Measurements from ENCODE around the gene UGT3A2. TPM values are rescaled to one million over a fixed set of nuclear protein-coding genes. Genes with fewer than 3 reads are reported as not detected.
"Not testable (repeated sequence)": the region's sequence is repeated elsewhere in the genome, so short reads cannot be mapped to it uniquely, and the experiment has no call there.

The UGT3A2 gene
- total RNA-seq, 4 donors from 2014 or later = not detected

DNA sequence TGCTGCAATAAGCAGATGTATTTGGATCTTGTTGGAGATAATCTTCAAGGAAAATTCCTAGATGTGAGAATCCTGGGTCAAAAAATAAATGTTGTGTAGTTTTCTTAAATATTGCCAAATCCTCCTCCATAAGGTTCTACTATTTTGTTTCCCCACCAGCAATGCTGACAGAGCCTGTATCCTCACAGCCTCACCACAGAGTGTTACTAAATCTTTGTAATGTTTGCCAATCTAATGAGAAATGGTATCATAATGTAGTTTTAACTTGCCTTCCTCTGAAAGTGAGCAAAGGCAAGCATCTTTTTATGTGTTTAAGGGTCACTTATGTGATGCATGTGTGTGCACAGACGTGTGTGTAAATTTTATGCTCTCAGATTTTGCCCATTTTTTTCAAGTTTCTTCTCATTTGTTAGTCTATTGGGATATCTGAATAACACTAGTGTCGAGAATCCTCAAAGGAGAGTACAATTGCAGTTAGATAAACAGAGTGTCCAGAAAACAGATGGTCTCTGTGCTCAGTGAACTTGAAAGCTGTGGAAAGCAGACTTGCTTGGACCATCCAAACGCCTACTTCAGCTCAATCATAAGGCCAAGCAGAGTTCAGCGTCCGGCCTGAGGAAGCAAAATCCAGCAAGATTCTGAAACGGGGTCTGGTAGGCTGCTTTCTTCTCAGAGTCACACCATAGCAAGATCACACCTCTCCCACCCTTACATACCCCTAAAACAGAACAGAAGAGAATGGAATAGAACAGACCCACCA is 39.8 kb downstream of the UGT3A2 start:
- no peak overlapping the region for H3K4me3 ChIP-seq
- no peak for TF ChIP-seq POLR2A (IDR thresholded peaks at IDR 0.05)
- DNase-seq = no peak
- H3K36me3 ChIP-seq = no peaks in the 10 kb centered on the region
- H3K4me1 ChIP-seq = no peaks in the 10 kb centered on the region
- H3K27me3 ChIP-seq = no peaks in the 10 kb centered on the region
- H3K27ac ChIP-seq = no peak overlapping the region
- intact Hi-C loops (cut with DNase I; ENCODE audit: low total_unique reads) = no loop called here
- no peaks in the 10 kb centered on the region for H3K9me3 ChIP-seq

GRCh38 chr5:36022246-36022645 is 44.4 kb downstream of the UGT3A2 start:
- DNase-seq; H3K27me3 ChIP-seq; H3K4me1 ChIP-seq; H3K36me3 ChIP-seq; H3K9me3 ChIP-seq; H3K4me3 ChIP-seq; intact Hi-C loops (cut with DNase I; ENCODE audit: low total_unique reads); H3K27ac ChIP-seq: not testable (repeated sequence)

DNA sequence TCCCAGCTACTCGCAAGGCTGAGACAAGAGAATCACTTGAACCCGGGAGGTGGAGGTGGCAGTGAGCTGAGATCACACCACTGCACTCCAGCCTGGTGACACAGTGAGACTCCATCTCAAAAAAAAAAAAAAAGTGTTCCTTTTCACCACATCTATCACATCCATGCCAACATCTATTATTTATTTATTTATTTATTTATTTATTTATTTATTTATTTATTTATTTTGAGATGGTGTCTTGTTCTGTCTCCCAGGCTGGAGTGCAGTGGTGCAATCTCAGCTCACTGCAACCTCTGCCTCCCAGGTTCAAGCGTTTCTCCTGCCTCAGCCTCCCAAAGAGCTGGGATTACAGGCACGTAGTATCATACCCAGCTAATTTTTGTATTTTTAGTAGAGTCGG is 47.1 kb downstream of the UGT3A2 start:
- DNase-seq; H3K4me1 ChIP-seq; H3K36me3 ChIP-seq; H3K4me3 ChIP-seq; H3K27ac ChIP-seq; intact Hi-C loops (cut with DNase I; ENCODE audit: low total_unique reads); H3K9me3 ChIP-seq; H3K27me3 ChIP-seq: not testable (repeated sequence)

GRCh38 chr5:36017622-36018021 is 49.1 kb downstream of the UGT3A2 start:
- H3K36me3 ChIP-seq = no peaks in the 10 kb centered on the region
- no peaks in the 10 kb centered on the region for H3K9me3 ChIP-seq
- H3K27me3 ChIP-seq = no peaks in the 10 kb centered on the region
- DNase-seq = no peak
- TF ChIP-seq, protein P1, sequence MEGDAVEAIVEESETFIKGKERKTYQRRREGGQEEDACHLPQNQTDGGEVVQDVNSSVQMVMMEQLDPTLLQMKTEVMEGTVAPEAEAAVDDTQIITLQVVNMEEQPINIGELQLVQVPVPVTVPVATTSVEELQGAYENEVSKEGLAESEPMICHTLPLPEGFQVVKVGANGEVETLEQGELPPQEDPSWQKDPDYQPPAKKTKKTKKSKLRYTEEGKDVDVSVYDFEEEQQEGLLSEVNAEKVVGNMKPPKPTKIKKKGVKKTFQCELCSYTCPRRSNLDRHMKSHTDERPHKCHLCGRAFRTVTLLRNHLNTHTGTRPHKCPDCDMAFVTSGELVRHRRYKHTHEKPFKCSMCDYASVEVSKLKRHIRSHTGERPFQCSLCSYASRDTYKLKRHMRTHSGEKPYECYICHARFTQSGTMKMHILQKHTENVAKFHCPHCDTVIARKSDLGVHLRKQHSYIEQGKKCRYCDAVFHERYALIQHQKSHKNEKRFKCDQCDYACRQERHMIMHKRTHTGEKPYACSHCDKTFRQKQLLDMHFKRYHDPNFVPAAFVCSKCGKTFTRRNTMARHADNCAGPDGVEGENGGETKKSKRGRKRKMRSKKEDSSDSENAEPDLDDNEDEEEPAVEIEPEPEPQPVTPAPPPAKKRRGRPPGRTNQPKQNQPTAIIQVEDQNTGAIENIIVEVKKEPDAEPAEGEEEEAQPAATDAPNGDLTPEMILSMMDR (IDR thresholded peaks at IDR 0.05) = no peak
- no peak for TF ChIP-seq POLR2A (IDR thresholded peaks at IDR 0.05)
- no peak overlapping the region for H3K4me3 ChIP-seq
- intact Hi-C loops (cut with DNase I; ENCODE audit: low total_unique reads) = no loop called here
- no peak overlapping the region for H3K27ac ChIP-seq
- no peaks in the 10 kb centered on the region for H3K4me1 ChIP-seq

DNA sequence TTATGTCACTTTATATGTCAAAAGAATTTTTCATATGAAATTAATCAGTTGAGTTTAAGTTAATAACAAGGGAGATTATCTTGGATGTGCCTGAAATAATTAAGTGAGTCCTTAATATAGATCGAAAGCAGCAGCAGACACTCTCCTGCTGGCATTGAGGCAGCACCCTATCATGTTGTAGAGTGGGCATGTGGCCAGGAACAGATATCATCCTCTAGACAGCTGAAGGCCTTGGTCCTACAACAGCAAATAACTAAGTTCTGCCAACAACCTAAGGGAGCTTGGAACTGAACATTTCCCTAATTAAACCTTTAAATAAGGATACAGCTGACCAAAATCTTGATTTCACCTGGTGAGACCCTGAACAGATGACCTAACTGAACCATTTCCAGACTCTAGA is 49.7 kb downstream of the UGT3A2 start:
- TF ChIP-seq, protein P1 (IDR thresholded peaks at IDR 0.05) = no peak
- no peak for TF ChIP-seq POLR2A (IDR thresholded peaks at IDR 0.05)
- H3K4me3 ChIP-seq = no peak overlapping the region
- DNase-seq = no peak
- H3K27ac ChIP-seq = no peak overlapping the region
- H3K4me1 ChIP-seq = no peaks in the 10 kb centered on the region
- intact Hi-C loops (cut with DNase I; ENCODE audit: low total_unique reads) = no loop called here
- no peaks in the 10 kb centered on the region for H3K36me3 ChIP-seq
- H3K9me3 ChIP-seq = no peaks in the 10 kb centered on the region
- H3K27me3 ChIP-seq = no peaks in the 10 kb centered on the region

DNA sequence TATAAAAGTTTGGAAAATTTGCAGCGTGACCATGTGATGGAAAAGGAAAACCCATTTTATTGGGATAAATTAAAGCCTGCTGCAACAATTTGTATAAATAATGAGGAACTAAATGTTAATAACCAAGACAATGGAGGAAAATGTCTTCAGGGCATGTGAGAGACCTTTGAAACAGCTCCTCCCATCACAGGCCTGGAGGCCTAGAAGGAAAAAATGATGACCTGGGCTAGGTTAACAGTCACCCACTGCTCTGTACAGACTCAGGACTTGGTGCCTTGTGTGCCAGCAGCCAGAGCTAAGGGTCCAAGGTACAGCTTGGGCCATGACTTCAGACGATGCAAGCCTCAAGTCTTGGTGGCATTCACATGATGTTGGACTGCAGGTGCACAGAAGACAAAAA is 53.5 kb downstream of the UGT3A2 start:
- H3K27ac ChIP-seq = no peak overlapping the region
- H3K27me3 ChIP-seq = no peaks in the 10 kb centered on the region
- intact Hi-C loops (cut with DNase I; ENCODE audit: low total_unique reads) = no loop called here
- H3K4me1 ChIP-seq = no peaks in the 10 kb centered on the region
- TF ChIP-seq POLR2A (IDR thresholded peaks at IDR 0.05) = no peak
- TF ChIP-seq, protein P1 (IDR thresholded peaks at IDR 0.05) = no peak
- no peaks in the 10 kb centered on the region for H3K9me3 ChIP-seq
- H3K36me3 ChIP-seq = no peaks in the 10 kb centered on the region
- no peak for DNase-seq
- H3K4me3 ChIP-seq = no peak overlapping the region

- Histone ChIP-seq H3K4me1 (no peaks in the 10 kb centered on the region), H3K9me3 (no peaks in the 10 kb centered on the region), H3K27ac (no peak overlapping the region), H3K36me3 (no peaks in the 10 kb centered on the region), H3K4me3 (no peak overlapping the region), H3K27me3 (no peaks in the 10 kb centered on the region)
- DNase-seq = no peak
- TF ChIP-seq, protein P1 (IDR thresholded peaks at IDR 0.05) = no peak
- no peak for TF ChIP-seq POLR2A (IDR thresholded peaks at IDR 0.05)
- intact Hi-C loops (cut with DNase I; ENCODE audit: low total_unique reads) = no loop called here
These were observed 57.0 kb downstream of the UGT3A2 start for GRCh38 chr5:36009698-36010097.
